HG02973 (cell line): Measurements from ENCODE around the gene EEF1A2.
"Not testable (repeated sequence)": the region's sequence is repeated elsewhere in the genome, so short reads cannot be mapped to it uniquely, and the experiment has no call there.

ENCODE experiments used
- ATAC-seq: cut with Tn5 transposase; IDR thresholded peaks from one replicate; pipeline ENCODE4 v1.9.1; 2021; ENCODE audit warnings: moderate library complexity; ENCODE audit not compliant: unreplicated experiment

EEF1A2 gene

DNA sequence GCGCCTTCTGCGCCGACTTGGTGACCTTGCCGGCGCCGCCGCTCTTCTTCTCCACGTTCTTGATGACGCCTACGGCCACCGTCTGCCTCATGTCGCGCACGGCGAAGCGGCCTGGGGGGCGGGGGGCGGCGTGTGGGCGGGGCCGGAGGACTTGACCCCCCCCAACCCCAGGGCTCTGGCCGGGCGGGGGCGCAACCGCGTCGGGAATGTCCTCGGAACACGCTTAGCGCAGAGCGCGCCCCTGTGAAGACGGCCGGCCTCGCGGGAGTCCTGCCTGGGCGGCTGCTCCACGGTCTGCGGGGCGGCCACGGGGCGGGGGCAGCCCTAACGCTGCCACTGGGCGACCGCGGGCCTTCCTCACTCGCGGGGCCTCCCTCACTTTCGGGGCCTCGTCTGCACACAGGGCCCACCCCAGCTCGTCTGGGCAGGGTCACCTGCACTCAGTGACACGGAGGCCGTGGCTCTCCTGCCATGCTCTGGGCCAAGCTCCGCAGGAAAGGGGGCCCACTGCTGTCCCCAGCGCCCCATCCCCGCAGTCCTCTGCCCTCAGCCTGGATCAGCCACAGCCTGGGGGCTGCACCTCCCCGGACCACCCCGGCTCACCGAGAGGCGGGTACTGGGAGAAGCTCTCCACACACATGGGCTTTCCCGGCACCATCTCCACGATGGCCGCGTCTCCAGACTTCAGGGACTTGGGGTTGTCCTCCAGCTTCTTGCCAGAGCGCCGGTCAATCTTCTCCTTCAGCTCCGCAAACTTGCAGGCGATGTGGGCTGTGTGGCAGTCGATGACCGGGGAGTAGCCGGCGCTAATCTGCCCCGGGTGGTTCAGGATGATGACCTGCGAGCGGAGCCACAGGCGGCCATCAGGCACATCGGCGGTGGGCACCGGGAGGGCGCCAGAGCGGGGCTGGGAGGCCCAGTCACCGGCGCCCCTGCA is 10.3 kb downstream of the EEF1A2 start:
- ATAC-seq = no peak

DNA sequence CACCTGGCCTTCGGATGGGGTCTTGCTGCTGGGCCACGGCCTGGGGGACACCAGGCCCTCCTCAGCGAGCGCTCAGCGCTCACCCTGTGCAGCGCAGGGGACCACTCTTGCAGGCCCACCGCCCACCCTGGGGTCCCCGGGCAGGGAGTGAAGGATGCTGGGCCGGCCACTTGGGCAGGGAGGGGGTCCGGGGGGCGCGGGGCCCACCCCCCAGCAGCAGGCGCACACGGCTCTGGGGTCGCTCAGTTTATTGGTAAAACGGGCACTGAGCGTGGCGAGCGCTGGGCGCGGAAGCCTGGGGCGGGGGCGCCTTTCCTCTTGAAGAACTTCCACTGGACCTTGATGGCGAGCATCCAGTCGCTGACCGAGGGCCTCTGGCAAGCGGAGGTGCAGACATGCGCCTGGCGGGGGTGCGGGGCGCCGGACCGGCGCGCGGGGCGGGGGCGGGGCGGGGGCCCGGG is 11.1 kb downstream of the EEF1A2 start:
- no peak for ATAC-seq

DNA sequence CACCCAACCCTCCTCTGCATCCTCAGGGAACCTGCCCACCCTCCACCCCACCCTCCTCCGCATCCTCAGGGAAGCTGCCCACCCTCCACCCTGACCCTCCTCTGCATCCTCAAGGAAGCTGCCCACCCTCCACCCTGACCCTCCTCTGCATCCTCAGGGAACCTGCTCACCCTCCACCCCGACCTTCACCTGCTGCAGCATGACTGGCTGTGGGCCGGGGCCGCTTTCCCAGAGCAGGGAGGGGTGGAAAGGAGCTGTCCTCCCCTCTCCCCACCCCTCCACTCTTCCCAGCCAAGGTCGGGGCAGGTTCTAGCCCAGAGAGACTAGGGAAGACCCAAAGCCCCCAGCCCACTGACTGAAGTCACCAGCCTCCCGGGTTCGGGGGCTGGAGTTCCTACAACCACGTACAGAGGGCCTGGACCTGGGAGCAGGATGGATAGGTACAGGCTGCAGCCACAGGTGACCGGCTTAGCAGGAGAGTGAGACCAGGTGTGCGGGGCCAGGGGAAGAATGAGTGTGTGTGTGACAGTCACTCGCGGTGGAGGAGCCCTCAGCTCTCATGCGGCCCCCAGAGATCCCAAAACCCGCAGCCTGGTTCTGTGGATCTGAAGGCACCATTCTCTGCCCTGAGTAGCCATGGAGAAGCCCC is 11.6 kb downstream of the EEF1A2 start:
- ATAC-seq = no peak

DNA sequence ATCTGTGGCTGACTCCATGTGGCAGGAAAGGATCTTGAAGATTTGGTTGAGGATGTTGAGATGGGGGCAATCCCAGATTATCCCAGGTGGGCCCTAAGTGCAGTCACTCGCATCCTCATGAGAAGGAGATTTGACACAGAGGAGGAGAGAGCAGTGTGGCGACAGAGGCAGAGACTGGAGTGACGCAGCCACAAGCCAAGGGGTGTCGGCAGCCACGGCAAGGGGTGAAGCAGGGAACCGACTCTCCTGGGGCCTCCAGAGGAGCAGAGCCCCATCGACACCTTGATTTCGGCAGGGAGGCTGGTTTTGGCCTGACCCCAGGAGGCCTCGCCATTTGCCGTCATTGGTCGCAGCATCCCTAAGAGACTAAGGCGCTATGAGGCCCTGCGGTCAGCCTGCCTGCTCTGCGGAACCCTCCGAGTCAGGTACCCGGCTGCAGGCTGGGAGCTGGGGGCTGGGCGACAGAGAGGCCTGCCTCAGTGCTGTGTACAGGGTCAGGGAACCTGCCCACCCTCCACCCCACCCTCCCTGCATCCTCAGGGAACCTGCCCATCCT is 12.5 kb downstream of the EEF1A2 start:
- no peak for ATAC-seq

DNA sequence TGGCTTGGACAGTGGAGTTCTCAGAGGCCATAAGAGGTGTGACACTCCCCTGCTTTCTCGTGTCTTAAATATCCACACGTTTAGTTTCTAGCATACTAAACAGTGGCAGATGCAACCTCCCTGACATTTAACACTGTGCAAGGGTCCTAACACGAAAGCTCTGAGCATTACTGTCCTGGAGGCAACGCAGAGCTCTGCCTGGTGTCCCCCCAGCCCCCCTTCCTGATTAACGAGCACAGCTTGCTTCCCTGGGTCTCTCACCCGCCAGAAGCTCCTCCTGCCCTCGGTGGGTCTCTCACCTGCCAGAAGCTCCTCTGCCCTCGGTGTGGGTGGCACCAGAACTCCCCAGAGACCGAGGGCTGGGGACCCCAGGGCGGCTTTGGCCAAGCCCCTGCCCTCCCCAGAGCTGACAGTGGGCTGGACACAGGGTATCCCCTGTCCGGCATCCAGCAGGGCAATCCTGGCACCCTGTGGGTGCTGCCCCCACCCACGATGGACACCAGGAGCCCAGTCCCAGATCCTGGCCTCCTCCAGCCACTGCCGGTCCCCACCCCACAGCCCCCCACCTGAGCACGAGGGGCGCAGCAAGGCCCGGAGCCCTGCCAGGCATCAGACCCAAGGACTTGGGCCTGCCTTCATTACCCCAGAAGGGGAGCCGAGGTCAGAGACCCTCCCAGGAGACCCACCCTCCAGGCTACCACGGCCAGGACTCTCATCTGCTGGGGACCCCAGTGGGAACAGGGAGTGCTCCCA is 14.1 kb downstream of the EEF1A2 start:
- ATAC-seq = no peak

DNA sequence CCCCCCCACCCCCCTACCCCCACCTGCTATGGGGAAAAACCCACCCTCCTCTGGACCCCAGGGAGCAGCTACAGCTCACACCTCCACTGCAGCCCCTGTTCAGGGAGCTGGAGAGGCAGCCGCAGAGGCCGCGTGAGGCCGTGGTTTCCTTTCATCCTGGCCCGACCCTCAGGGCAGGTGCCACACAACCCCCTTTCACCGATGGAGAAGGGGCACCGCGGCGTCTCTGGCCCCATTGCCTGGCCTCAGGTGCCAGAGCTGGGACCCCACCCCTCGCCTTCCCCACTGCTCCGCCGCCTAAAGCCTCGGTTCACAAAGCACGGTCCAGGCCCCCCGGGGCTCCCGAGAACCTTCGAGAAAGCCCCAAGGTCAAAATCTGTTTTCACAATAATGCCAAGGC is 14.6 kb downstream of the EEF1A2 start:
- ATAC-seq = no peak

DNA sequence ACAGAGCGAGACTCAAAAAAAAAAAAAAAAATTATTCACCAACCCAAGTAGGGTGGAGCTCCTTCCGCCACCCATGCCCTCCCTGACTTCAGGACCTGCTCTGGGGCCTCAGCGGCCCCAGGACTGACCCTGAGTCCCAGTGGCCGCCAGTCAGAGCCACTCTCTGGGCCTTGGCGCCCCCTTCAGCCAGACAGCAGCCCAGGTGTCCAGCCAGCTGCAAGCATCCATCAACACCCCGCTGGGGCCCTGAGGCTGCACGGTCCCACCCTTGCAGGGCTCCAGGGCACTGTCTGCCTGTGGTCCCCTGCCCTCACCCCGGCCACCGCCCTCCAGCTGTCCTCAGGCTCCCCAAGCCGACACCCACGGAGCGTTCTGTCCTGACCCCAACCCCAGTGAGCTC is 15.0 kb downstream of the EEF1A2 start:
- no peak for ATAC-seq

DNA sequence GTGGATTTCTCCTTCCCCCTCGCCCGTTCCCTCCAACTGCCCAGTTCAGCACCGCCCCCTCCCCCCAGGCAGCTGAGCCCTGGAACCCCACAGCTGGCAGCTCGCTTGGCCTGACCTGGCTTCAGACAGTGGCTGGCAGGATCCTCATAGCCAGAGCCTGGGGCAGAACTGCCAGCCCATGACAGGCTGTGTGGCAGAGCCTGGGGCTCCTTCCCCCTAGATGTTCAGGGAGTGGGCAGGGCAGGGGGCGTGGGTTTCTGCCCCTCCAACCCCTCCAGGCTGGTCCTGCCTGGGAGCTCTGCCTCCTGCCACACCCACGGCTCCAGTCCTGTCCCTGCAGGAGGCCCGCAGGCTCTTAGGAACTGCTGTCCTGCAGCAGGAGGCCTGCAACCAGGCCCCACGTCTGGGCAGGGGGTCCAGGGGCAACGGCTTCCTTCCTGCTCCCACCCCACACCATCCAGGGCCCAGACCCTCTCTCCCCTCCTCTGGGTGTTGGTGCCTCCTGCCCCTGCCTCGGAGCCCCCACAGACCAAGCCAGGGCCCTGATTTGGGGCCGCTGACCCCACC is 16.8 kb downstream of the EEF1A2 start:
- ATAC-seq = no peak

DNA sequence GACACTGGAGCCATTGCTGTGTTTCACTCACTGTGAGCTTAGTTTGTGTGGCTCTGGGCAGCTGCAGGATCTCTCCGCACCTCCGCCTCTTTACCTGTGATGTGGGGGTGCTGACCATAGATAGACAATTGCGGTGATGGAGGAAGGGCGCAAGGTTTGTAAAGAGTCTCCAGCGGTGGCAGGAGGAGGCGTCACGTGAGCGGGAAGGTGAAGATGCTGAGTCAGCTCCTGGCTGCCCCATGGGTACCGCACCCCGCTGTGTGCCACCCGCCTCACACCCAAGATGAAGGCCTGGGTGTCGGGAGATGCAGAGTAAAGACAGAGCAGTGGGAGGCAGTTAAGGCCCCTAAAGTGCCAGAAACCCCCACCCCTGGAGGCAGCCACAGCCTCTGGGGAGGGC is 17.4 kb downstream of the EEF1A2 start:
- ATAC-seq = no peak

DNA sequence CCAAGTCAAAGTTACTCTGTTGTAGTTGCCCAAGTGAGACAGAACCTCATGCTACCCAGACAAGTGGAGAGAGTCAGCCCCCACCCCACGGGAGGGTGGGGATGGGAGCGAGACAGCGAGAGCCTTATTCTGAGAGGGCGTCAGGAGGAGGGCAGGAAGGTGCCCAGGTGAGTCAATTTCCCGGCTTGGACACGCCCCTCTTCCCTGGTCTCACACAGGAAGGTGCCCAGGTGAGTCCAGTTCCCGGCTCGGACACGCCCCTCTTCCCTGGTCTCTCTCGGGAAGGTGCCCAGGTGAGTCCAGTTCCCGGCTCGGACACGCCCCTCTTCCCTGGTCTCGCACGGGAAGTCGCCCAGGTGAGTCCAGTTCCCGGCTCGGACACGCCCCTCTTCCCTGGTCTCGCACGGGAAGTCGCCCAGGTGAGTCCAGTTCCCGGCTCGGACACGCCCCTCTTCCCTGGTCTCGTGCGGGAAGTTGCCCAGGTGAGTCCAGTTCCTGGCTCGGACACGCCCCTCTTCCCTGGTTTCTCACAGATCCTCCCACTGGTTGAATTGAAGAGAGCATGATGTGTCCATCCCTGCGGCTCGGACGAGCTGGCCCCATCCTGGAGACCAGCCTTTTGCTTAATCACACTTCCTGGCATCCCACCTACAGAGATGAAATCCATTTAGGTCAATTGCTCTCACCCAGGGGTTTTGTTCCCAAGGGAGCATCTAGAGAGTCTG is 19.0 kb downstream of the EEF1A2 start:
- ATAC-seq = not testable (repeated sequence)

DNA sequence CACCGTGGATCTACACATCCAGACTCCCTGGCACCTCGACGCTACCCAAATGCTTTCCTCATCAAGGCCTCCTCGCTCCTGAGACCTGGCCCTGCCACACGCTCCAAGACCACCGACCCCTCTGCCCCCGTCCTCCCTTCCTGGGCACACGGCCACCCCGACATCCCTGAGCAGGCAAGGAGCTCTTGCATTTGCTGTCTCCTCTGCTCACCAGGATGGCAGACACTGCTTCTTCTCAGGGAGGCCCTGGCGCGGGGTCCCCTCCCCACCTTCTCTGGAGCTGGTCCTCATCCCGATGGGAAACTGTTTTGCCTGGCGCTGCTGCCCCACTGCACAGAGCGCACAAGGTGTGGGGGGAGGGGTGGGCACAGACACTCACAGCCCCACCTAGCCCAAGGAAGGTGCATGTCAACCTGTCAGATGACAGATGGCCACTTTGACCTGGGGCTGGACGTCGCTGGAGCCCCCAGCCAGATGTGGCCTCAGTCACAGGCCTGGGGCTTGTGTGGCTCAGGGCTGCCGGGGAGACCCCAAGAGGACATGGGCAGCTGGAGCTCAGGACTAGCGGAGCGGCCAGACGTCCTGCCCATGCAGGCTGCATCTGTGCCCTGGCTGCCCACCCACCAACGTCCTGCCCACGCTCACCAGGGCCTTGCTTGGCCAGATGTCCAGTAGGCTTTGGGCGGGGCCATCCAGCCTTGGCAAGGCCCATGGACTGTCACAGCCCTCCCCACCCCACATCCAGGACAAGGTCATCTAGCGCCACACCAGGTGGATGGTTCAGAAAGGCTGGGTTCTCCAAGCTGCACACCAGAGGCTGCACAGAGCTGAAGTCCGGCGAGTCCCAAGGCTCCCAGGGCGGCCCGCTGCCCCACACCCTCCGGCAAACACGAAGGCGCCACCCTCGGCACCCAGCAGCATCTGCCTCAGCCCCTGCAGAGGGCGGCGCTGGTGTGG is 20.3 kb downstream of the EEF1A2 start:
- ATAC-seq = no peak

DNA sequence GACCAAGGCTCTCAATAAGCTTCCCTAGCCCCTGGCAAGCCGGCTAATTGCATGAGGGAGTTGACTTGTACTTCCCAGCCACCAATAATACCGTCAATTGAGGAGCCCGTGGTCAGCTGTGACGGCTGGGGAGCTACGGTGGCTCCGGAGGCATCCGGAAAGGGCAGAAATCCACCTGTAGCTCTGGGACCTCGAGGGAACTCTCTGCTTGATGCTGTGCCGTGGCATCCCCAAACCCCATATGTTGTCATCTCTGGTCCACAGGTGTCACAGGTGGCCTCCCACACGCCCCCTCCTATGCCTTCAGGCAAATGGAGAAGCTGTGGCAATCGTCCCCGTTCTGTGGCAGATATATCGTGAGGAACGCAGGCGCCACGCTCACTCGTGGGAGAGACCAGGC is 20.9 kb downstream of the EEF1A2 start:
- ATAC-seq = no peak

DNA sequence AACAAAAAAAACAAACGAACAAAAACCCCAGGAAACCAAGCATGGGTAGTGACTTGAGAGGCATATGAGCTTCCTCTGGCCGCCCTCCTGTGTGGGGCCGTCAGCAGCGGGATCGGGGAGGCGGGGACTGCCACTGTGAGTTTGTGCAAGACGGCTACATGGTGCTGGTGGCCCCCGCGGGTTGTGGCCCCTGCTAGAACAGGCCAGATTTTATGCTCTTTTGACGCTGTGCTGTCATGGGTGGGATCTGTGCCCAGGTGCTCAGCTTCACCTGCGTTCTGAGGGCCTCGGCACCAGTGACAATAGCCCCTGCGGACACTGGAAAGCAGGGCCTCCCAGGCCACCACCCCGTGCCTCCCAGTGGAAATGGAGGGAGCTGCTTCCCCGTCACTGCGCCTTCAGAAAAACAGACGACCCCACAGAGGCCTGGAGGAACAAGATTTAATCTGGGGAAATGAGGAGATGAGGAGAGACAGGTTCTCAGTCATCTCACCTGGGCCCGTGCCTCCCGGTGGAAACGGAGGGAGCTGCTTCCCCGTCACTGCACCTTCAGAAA is 21.7 kb downstream of the EEF1A2 start:
- no peak for ATAC-seq

DNA sequence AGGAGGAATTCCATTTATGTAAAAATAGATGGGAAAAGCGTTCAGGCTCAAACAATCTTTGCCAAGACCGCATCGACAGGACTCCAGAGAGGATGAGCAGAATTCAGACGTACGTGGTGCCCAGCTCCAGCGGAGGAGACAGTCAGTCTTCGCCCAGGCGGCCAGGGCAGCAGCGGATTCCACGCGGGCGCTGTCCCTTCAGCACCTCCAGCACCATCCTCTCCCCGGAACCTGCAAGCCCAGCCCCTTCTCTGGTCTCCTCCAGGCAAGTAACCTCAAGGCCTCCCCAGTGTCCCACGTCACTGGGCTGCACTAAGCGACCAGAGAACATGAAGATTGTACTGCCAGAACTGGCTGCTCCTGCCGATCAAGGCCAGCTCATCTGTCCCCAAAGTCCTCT is 23.7 kb downstream of the EEF1A2 start:
- no peak for ATAC-seq

DNA sequence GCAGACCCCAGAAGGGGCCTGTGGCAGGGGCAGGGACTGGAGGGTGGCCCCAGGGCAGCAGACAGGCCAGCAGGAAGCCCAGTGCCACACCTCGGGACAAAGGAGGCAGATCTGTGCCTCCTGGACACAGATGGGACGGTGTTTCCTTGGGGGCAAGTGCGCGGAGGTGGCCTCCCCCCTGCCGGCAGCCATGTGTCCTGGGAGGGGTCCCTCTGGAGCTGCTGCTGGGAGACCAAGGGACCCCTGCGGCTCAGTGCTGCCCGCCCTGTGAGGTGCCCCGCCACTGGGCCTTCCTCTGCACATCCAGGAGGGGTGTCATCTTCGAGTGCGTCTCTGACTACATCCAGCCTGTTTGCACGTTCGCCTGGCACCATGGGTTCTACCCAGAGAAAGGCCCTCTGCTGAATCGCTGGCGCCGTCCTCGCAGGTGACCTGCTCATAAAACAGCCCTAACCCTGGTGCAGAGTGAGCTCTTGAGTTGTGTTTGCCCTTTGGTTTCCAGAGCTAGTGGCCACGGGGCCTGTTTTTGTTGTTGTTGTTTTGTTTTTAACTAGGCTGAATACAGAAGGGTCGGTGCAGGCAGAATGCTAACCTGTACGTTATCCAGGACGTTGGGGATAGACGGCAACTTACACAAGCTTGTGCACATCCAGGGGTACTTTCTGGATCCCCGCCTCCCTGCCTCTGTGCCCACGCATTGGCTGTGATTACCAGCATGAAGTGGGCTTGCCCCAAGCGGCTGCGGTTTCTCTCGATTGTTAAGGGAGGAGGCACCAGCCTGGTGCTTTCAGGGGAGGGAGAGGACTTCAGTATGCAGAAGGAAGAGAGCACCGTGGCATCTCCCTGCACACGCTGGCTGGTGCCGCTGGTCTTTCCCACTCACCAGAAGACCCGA is 25.1 kb downstream of the EEF1A2 start:
- ATAC-seq = no peak

DNA sequence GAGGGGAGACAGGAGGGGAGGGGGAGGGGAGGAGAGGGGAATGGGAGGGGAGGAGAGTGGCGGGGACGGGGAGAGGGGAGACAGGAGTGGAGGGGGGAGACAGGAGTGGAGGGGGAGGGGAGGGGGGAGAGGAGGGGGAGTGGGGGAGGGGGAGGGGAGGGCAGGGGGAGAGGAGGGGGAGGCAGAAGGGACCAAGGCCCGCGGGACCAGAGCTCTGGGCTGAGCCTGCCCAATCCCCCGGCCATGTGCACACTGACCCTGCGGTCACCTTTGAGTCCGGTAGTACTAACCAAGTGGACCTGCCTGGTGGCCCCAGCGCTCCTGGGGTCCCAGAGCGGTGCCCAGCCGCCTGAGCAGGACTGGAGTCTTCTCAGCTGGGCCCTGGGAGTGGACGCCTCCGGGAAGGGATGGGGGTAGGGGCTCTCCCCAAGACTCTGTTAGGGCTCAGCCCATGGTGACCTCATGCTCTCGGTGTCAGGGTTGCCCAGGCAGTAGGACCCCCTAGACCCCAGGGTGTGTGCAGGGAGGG is 26.0 kb downstream of the EEF1A2 start:
- ATAC-seq = no peak

DNA sequence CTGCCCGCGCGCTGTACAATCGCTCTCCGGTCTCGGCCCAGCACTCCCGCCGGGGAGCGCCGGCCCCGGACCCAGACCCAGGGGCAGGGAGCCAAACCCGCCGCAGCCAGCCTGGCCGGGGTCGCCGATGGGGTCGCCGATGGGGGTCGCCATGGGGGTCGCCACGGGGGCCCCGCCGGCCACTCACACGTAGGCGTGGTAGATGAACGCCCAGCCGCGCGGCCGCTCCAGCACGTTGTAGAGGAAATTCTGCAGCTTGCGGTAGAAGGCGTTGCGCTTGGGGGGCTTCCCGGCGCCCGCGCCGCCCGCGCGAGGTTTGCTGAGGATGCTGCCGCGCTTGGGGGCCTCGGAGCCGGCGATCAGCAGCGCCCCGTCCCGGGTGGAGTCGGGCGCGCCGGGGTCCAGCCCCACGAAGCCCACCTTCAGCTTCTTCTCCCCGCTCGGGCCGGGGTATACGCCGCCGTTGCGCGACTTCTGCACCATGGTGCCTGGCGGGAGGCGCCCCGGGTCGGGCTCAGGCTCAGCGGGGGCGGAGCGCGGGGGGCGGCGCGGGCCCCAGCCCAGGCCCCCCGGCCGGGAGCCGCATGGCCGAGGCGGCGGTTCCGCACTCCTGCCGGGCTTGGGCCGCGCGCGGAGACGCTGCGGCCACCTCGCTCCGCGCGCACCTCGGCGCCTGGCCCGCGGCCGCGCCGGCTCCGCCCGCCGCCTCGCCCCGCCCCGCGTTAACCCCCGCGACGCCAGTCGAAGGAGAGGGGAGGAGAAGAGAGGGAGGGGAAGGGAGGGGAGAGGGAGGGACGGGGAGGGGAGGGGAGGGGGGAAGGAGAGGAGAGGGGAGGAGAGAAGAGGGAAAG is 26.7 kb downstream of the EEF1A2 start, which contains the start of gene KCNQ2:
KCNQ2 (minus strand) TSS at position 675 of the 851 bp plus-strand sequence; CDS start at position 483, 192 bp downstream.
- no peak for ATAC-seq
